DOHH2 (cell line): Measurements from ENCODE around the gene LMCD1.

ENCODE experiments used
- H3F3A ChIP-seq: fragments of 200-600 bp; sonication (generic), shearing (Covaris generic); 2 replicates; pipeline ENCODE4 v1.6.0; 2016; ENCODE audit warnings: antibody characterized with exemption, mild to moderate bottlenecking; ENCODE audit not compliant: control insufficient read depth, insufficient read depth
- H3K27ac ChIP-seq: fragments of 200-600 bp; sonication (generic); 2 replicates; pipeline ENCODE4 v1.5.1; 2014; ENCODE audit warnings: low read depth, mild to moderate bottlenecking, low read length, moderate library complexity
- H3K27me3 ChIP-seq: fragments of 200-600 bp; sonication (generic); 2 replicates; pipeline ENCODE4 v1.6.1; 2014; ENCODE audit warnings: mild to moderate bottlenecking, low read length, mixed read lengths; ENCODE audit not compliant: control insufficient read depth
- H3K36me3 ChIP-seq: fragments of 200-600 bp; sonication (generic); 2 replicates; pipeline ENCODE4 v1.6.1; 2014; ENCODE audit warnings: mild to moderate bottlenecking, low read length, moderate library complexity, mixed read lengths; ENCODE audit not compliant: control insufficient read depth
- H3K4me1 ChIP-seq: fragments of 200-600 bp; sonication (generic); 2 replicates; pipeline ENCODE4 v1.6.1; 2014; ENCODE audit warnings: mild to moderate bottlenecking, low read length, mixed read lengths; ENCODE audit not compliant: control insufficient read depth
- H3K4me2 ChIP-seq: fragments of 200-600 bp; sonication (generic); 2 replicates; pipeline ENCODE4 v1.6.0; 2014; ENCODE audit warnings: mild to moderate bottlenecking, low read length, moderate library complexity
- H3K4me3 ChIP-seq: fragments of 200-600 bp; sonication (generic); 2 replicates; pipeline ENCODE4 v1.5.1; 2014; ENCODE audit warnings: mild to moderate bottlenecking, low read length, mixed read lengths
- H3K79me2 ChIP-seq: fragments of 200-600 bp; sonication (generic); 2 replicates; pipeline ENCODE4 v1.6.1; 2014; ENCODE audit warnings: mild to moderate bottlenecking, low read length, mixed read lengths; ENCODE audit not compliant: control insufficient read depth
- H3K9me2 ChIP-seq: fragments of 200-600 bp; sonication (generic); replicated peaks from 2 replicates; pipeline ENCODE4 v1.6.1; 2014; ENCODE audit warnings: mild to moderate bottlenecking, low read length, mixed read lengths; ENCODE audit not compliant: control insufficient read depth
- H3K9me3 ChIP-seq: fragments of 200-600 bp; sonication (generic); 2 replicates; pipeline ENCODE4 v1.6.1; 2014; ENCODE audit warnings: antibody characterized with exemption, low read length, mixed read lengths; ENCODE audit not compliant: control insufficient read depth, insufficient read depth
- H4K20me1 ChIP-seq: fragments of 200-600 bp; sonication (generic); 2 replicates; pipeline ENCODE4 v1.6.0; 2014; ENCODE audit warnings: low read depth, mild to moderate bottlenecking, antibody characterized with exemption, low read length, moderate library complexity; ENCODE audit not compliant: control insufficient read depth, insufficient read depth
- EZH2phosphoT487 ChIP-seq: fragments of 200-600 bp; sonication (generic); IDR thresholded peaks from 2 replicates; pipeline ENCODE4 v1.6.1; 2017; ENCODE audit warnings: borderline replicate concordance, mild to moderate bottlenecking, antibody characterized with exemption, low read length, moderate library complexity, mixed read lengths
- TF ChIP-seq, protein P1 (sequence below): fragments of 200-600 bp; sonication (generic); IDR thresholded peaks from one replicate; pipeline ENCODE4 v1.5.1; 2014; ENCODE audit warnings: antibody characterized with exemption, mild to moderate bottlenecking, low read depth, low read length; ENCODE audit not compliant: poor library complexity, severe bottlenecking

Gene LMCD1

DNA sequence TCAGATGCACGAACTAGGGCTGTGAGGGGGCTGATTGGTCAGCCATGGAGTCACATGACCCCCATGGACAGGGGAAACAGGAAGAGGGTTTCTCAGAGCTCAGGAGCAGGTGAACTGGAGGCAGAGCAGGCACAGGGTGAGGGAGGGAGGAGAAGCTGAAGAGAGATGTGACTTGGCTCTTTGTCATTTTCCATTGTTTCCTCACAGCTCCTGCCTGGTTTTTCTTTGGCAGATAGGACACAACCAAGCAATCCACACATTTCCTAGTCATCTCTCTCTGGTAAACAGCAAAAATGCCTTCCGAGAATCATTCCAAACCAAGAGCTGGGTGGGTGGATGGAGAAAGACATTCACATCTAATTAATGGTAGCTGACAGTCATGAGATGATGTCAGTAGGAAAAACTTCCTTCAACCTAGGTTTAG, 43.4 kb upstream of the LMCD1 start:
- Histone ChIP-seq H3K27me3 (no peaks in the 10 kb centered on the region), H3K4me2 (no peak overlapping the region), H3K9me2 (no peaks in the 10 kb centered on the region), H3K27ac (no peak overlapping the region), H3K4me1 (no peaks in the 10 kb centered on the region), H4K20me1 (no peaks in the 10 kb centered on the region), H3F3A (no peaks in the 10 kb centered on the region), H3K79me2 (no peaks in the 10 kb centered on the region), H3K36me3 (no peaks in the 10 kb centered on the region), H3K9me3 (no peaks in the 10 kb centered on the region), H3K4me3 (no peak overlapping the region)
- no peak for TF ChIP-seq EZH2phosphoT487
- TF ChIP-seq, protein P1, sequence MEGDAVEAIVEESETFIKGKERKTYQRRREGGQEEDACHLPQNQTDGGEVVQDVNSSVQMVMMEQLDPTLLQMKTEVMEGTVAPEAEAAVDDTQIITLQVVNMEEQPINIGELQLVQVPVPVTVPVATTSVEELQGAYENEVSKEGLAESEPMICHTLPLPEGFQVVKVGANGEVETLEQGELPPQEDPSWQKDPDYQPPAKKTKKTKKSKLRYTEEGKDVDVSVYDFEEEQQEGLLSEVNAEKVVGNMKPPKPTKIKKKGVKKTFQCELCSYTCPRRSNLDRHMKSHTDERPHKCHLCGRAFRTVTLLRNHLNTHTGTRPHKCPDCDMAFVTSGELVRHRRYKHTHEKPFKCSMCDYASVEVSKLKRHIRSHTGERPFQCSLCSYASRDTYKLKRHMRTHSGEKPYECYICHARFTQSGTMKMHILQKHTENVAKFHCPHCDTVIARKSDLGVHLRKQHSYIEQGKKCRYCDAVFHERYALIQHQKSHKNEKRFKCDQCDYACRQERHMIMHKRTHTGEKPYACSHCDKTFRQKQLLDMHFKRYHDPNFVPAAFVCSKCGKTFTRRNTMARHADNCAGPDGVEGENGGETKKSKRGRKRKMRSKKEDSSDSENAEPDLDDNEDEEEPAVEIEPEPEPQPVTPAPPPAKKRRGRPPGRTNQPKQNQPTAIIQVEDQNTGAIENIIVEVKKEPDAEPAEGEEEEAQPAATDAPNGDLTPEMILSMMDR = no peak

DNA sequence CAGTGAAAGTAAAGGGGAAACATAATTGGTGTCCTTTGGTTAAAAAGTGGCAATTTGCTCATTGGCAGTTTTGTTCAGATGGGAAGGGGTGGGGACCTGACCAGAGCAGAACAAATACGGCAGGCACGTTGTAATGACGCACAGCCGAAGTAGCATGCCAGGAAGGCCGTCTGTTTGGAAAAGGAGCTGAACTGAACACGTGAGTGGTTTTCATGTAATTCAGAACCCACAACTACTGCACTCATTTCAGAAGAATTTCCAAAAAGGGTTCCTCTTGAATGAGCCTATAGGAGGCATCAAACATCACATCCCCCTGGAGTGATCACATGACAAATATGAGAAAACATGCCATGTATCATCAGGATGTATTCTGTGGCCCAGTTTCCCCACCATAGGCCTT, 42.9 kb upstream of the LMCD1 start:
- H4K20me1 ChIP-seq = no peaks in the 10 kb centered on the region
- H3K4me2 ChIP-seq = no peak overlapping the region
- no peaks in the 10 kb centered on the region for H3K9me3 ChIP-seq
- no peaks in the 10 kb centered on the region for H3K79me2 ChIP-seq
- no peak for TF ChIP-seq EZH2phosphoT487
- TF ChIP-seq, protein P1 = no peak
- no peaks in the 10 kb centered on the region for H3K27me3 ChIP-seq
- H3K4me3 ChIP-seq = no peak overlapping the region
- H3K27ac ChIP-seq = no peak overlapping the region
- no peaks in the 10 kb centered on the region for H3K4me1 ChIP-seq
- H3K36me3 ChIP-seq = no peaks in the 10 kb centered on the region
- H3F3A ChIP-seq = no peaks in the 10 kb centered on the region
- H3K9me2 ChIP-seq = no peaks in the 10 kb centered on the region

DNA sequence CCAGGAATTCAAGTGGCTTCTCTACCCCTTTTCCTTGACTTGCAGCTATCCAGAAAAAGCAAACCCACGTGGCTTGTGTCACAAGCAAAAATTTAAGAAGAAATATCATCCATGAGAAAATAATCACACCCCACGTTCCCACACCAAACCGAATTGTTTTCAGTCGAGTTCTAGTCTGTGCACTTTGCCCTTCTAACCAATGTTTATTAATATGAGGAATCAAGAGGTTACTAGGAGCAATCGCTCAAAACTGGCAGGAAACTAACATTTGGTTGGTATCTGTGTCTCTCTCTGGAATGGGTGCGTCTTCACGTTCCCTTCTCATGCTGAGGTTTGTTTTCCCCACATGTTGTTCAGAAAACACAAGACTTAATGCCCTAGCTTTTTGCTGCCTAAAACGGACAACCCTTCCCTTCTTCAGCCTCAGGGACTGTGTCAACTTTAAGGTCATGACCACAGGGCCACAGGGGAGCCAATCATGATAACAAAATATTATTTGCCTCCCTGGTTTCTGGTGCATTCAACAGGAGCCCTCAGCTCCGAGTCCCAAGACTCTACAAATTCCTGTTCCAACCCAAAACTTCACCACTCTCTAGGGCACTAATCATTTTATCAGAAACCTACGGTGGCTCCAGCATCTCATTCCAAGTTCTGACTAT, 41.4 kb upstream of the LMCD1 start:
- no peak for TF ChIP-seq EZH2phosphoT487
- TF ChIP-seq, protein P1 = no peak
- Histone ChIP-seq H3K27me3 (no peaks in the 10 kb centered on the region), H3K27ac (no peak overlapping the region)

More for the DNA sequence above, 41.4 kb upstream of the LMCD1 start:
- Histone ChIP-seq H3K4me1 (no peaks in the 10 kb centered on the region), H3K9me2 (no peaks in the 10 kb centered on the region), H4K20me1 (no peaks in the 10 kb centered on the region), H3K9me3 (no peaks in the 10 kb centered on the region), H3F3A (no peaks in the 10 kb centered on the region), H3K4me2 (no peak overlapping the region), H3K4me3 (no peak overlapping the region), H3K79me2 (no peaks in the 10 kb centered on the region), H3K36me3 (no peaks in the 10 kb centered on the region)
